Small intestine (tissue), 7 donors: ENCODE results near the gene ESPNL. TPM values are rescaled to one million over a fixed set of nuclear protein-coding genes. Genes with fewer than 3 reads are reported as not detected.

Source experiments
- DNase-seq, 2 donors: peaks; one replicate each; pipeline versions ENCODE4 v3.0.0 to v3.0.0-alpha.2; 2013
- FAIRE-seq: peaks from 2 replicates; lab custom pipeline; 2012; peaks lifted over from hg19 to GRCh38; lab: Jason Lieb, UNC
- H3K27ac ChIP-seq, 3 donors: one replicate each; pipeline ENCODE4 v1.5.1; 2013; ENCODE audit warnings: low read length in 2 of 3, mild to moderate bottlenecking in 2 of 3, control low read depth in 1 of 3, inconsistent platforms in 1 of 3, low read depth in 1 of 3, moderate library complexity in 1 of 3
- H3K27me3 ChIP-seq, 3 donors: one replicate each; pipeline ENCODE4 v1.6.1; 2013; ENCODE audit warnings: low read length in 3 of 3, inconsistent platforms in 1 of 3; ENCODE audit not compliant: control insufficient read depth in 3 of 3, insufficient read depth in 3 of 3
- H3K36me3 ChIP-seq, 3 donors: one replicate each; pipeline ENCODE4 v1.6.1; 2013; ENCODE audit warnings: low read length in 3 of 3, inconsistent platforms in 1 of 3, low read depth in 1 of 3, mild to moderate bottlenecking in 1 of 3, moderate library complexity in 1 of 3; ENCODE audit not compliant: control insufficient read depth in 3 of 3, insufficient read depth in 2 of 3
- H3K4me1 ChIP-seq, 3 donors: one replicate each; pipeline ENCODE4 v1.6.1; 2013; ENCODE audit warnings: low read length in 2 of 3, inconsistent platforms in 1 of 3, low read depth in 1 of 3, mild to moderate bottlenecking in 1 of 3, moderate library complexity in 1 of 3; ENCODE audit not compliant: control insufficient read depth in 3 of 3, insufficient read depth in 2 of 3
- H3K4me3 ChIP-seq, 3 donors: one replicate each; pipeline ENCODE4 v1.5.1; 2013; ENCODE audit warnings: low read length in 3 of 3, control low read depth in 1 of 3, inconsistent platforms in 1 of 3, low read depth in 1 of 3, mild to moderate bottlenecking in 1 of 3, moderate library complexity in 1 of 3
- H3K9me3 ChIP-seq, 2 donors: one replicate each; pipeline ENCODE4 v1.6.1; 2013; ENCODE audit warnings: low read depth in 1 of 2, low read length in 1 of 2; ENCODE audit not compliant: control insufficient read depth in 2 of 2, insufficient read depth in 1 of 2
- WGBS, 3 donors: extraction: QIAGEN DNeasy Blood & Tissue Kit; methylation state at CpG; one replicate each; pipeline ENCODE4 v1.1.7; 2013; 5-methylcytosine and 5-hydroxymethylcytosine counted together
- polyA plus RNA-seq, 4 donors: library from polyadenylated mRNA; stranded (reverse) in 3 of 4; unstranded in 1 of 4; fragments of 200-250 nt in 3 of 4; fragments of 120-200 nt in 1 of 4; gene quantifications; one replicate each; pipeline versions ENCODE4 v1.2.1 to v1.2.3, GENCODE V29; 2013
- donor health status: healthy with polysubstance abuse.
- donor health status: control.
- donor health status: control.
- donor health status: Bipolar disorder and iron deficiency.
- donor health status: healthy.

The ESPNL gene
- polyA plus RNA-seq, 4 donors, result 0.54 to 1.4 (median 0.64) TPM; not detected in 1

- FAIRE-seq, result no peak
These were observed 19.8 kb downstream of the ESPNL start for GRCh38 chr2:238119756-238120462.

GRCh38 chr2:238120463-238121298, 20.5 kb downstream of the ESPNL start:
- DNase-seq (no peak), FAIRE-seq (no peak)
- H3K9me3 ChIP-seq, result no peaks in the 10 kb centered on the region
- H3K4me1 ChIP-seq, result no peaks in the 10 kb centered on the region
- no peak overlapping the region for H3K4me3 ChIP-seq
- H3K27me3 ChIP-seq, result peaks cover 0 to 6% (median 3%) of the 10 kb centered on the region in 3 donors
- H3K36me3 ChIP-seq, result no peaks in the 10 kb centered on the region
- H3K27ac ChIP-seq, result no peak overlapping the region
- 38 to 47% (median 42%) methylated on average over 30 of the region's 30 CpGs for WGBS, 3 donors

More at GRCh38 chr2:238119756-238120462, 19.8 kb downstream of the ESPNL start:
- Histone ChIP-seq H3K9me3 (no peaks in the 10 kb centered on the region), H3K27me3 (peaks cover 0 to 6% (median 3%) of the 10 kb centered on the region in 3 donors), H3K4me1 (no peaks in the 10 kb centered on the region), H3K27ac (no peak overlapping the region), H3K4me3 (no peak overlapping the region), H3K36me3 (no peaks in the 10 kb centered on the region)
- WGBS, 3 donors, result 19 to 56% (median 34%) methylated on average over 15 of the region's 15 CpGs
- no peak for DNase-seq

GRCh38 chr2:238121511-238122286, 21.6 kb downstream of the ESPNL start:
- no peak for FAIRE-seq
- no peaks in the 10 kb centered on the region for H3K9me3 ChIP-seq
- no peak for DNase-seq
- peaks cover 0 to 6% (median 3%) of the 10 kb centered on the region in 3 donors for H3K27me3 ChIP-seq
- no peak overlapping the region for H3K27ac ChIP-seq
- H3K4me3 ChIP-seq, result no peak overlapping the region
- 88 to 90% (median 89%) methylated on average over 27 of the region's 27 CpGs for WGBS, 3 donors
- H3K36me3 ChIP-seq, result no peaks in the 10 kb centered on the region
- no peaks in the 10 kb centered on the region for H3K4me1 ChIP-seq

GRCh38 chr2:238122287-238123217, 22.4 kb downstream of the ESPNL start:
- Histone ChIP-seq H3K27me3 (peaks cover 0 to 6% (median 3%) of the 10 kb centered on the region in 3 donors), H3K4me1 (peaks cover 0 to 2% (median 0%) of the 10 kb centered on the region in 3 donors), H3K27ac (no peak overlapping the region), H3K4me3 (no peak overlapping the region), H3K9me3 (no peaks in the 10 kb centered on the region), H3K36me3 (no peaks in the 10 kb centered on the region)
- DNase-seq, result no peak
- FAIRE-seq, result no peak
- 87 to 88% (median 87%) methylated on average over 29 of the region's 29 CpGs for WGBS, 3 donors

- Histone ChIP-seq H3K27me3 (peaks cover 0 to 6% (median 3%) of the 10 kb centered on the region in 3 donors), H3K9me3 (no peaks in the 10 kb centered on the region), H3K4me3 (no peak overlapping the region), H3K36me3 (no peaks in the 10 kb centered on the region), H3K4me1 (peaks cover 0 to 4% (median 0%) of the 10 kb centered on the region in 3 donors), H3K27ac (no peak overlapping the region)
- 81 to 88% (median 82%) methylated on average over 21 to 22 of the region's 22 CpGs for WGBS, 3 donors
- no peak for DNase-seq
- no peak for FAIRE-seq
These were observed 23.3 kb downstream of the ESPNL start for GRCh38 chr2:238123218-238123971.

- Histone ChIP-seq H3K4me1 (peaks cover 0 to 4% (median 0%) of the 10 kb centered on the region in 3 donors), H3K36me3 (no peaks in the 10 kb centered on the region), H3K9me3 (no peaks in the 10 kb centered on the region), H3K4me3 (no peak overlapping the region), H3K27ac (no peak overlapping the region), H3K27me3 (peaks cover 0 to 4% (median 3%) of the 10 kb centered on the region in 3 donors)
- no peak for FAIRE-seq
- DNase-seq, result no peak
- 76 to 78% (median 77%) methylated on average over 13 to 14 of the region's 14 CpGs for WGBS, 3 donors
These were observed 23.9 kb downstream of the ESPNL start for GRCh38 chr2:238123991-238124470.

- Histone ChIP-seq H3K36me3 (no peaks in the 10 kb centered on the region), H3K4me1 (peaks cover 0 to 4% (median 0%) of the 10 kb centered on the region in 3 donors), H3K9me3 (no peaks in the 10 kb centered on the region), H3K4me3 (no peak overlapping the region), H3K27me3 (peaks cover 0 to 4% (median 3%) of the 10 kb centered on the region in 3 donors), H3K27ac (no peak overlapping the region)
- FAIRE-seq, result no peak
- DNase-seq, result no peak
- 87 to 94% (median 93%) methylated on average over 19 of the region's 19 CpGs for WGBS, 3 donors
These were observed 24.5 kb downstream of the ESPNL start for GRCh38 chr2:238124488-238125126.
